Aorta (tissue), 5 donors: ENCODE measurements around the gene C16orf54. TPM values are rescaled to one million over a fixed set of nuclear protein-coding genes. Genes with fewer than 3 reads are reported as not detected.
A peak's percentile ranks its signal among the peaks of the same experiment; 100 is the strongest.
"Not testable (repeated sequence)": the region's sequence is repeated elsewhere in the genome, so short reads cannot be mapped to it uniquely, and the experiment has no call there.

ENCODE experiments used
- ATAC-seq: fragments of 200-7000 bp; cut with Tn5 transposase; one replicate; pipeline ENCODE4 v1.9.1; 2022; ENCODE audit warnings: moderate library complexity; ENCODE audit not compliant: low FRiP score
- DNase-seq, 2 donors: peaks; one replicate each; pipeline ENCODE4 v3.0.0-alpha.2; 2020
- H3K27ac ChIP-seq, 2 donors: one replicate each; pipeline ENCODE4 v1.5.1; 2013; ENCODE audit warnings: low read length in 2 of 2, mild to moderate bottlenecking in 2 of 2, moderate library complexity in 2 of 2, control low read depth in 1 of 2, inconsistent platforms in 1 of 2, low read depth in 1 of 2
- H3K27me3 ChIP-seq, 2 donors: one replicate each; pipeline ENCODE4 v1.6.1; 2013; ENCODE audit warnings: control low read depth in 1 of 2, low read length in 1 of 2, mild to moderate bottlenecking in 1 of 2, moderate library complexity in 1 of 2; ENCODE audit not compliant: insufficient read depth in 2 of 2, control insufficient read depth in 1 of 2
- H3K36me3 ChIP-seq, 2 donors: one replicate each; pipeline ENCODE4 v1.6.1; 2013; ENCODE audit warnings: control low read depth in 1 of 2, low read length in 1 of 2, mild to moderate bottlenecking in 1 of 2; ENCODE audit not compliant: insufficient read depth in 2 of 2, control insufficient read depth in 1 of 2
- H3K4me1 ChIP-seq, 2 donors: one replicate each; pipeline ENCODE4 v1.6.1; 2013; ENCODE audit warnings: low read length in 2 of 2, control low read depth in 1 of 2, mild to moderate bottlenecking in 1 of 2, moderate library complexity in 1 of 2; ENCODE audit not compliant: insufficient read depth in 2 of 2, control insufficient read depth in 1 of 2
- H3K4me3 ChIP-seq, 2 donors: one replicate each; pipeline ENCODE4 v1.5.1; 2013; ENCODE audit warnings: low read length in 2 of 2, control low read depth in 1 of 2, mild to moderate bottlenecking in 1 of 2
- H3K9me3 ChIP-seq: one replicate; pipeline ENCODE4 v1.6.1; 2013; ENCODE audit warnings: mild to moderate bottlenecking, low read length; ENCODE audit not compliant: control insufficient read depth
- WGBS, 2 donors: extraction: QIAGEN DNeasy Blood & Tissue Kit; methylation state at CpG; one replicate each; pipeline ENCODE4 v1.1.7; 2013; 5-methylcytosine and 5-hydroxymethylcytosine counted together
- intact Hi-C, 2 donors: fragments of 100-400 bp; cut with DNase I; formaldehyde crosslinking; loops; one replicate each; pipeline versions ENCODE4 v1.14.2 to v1.15.0; 2022
- polyA plus RNA-seq, 2 donors: library from polyadenylated mRNA; stranded (reverse); fragments of 200-250 nt; gene quantifications; one replicate each; pipeline ENCODE4 v1.2.3, GENCODE V29; 2013
- total RNA-seq, 2 donors: library from RNA; stranded (reverse); fragmentation: NEBNext Ultra II Directional; extraction: Animal tissue kit (Norgen Biotek cat#: 25700); gene quantifications; one replicate each; pipeline ENCODE4 v1.2.1, GENCODE V29; 2021
- donor health status: healthy with polysubstance abuse.
- donor health status: Bipolar disorder and iron deficiency.
- donor health status: DM: no; HTN: no; CAD: no.
- donor health status: DM: no; HTN: no; CAD: no.
- donor health status: DM: yes; HTN: yes; CAD: no.

Gene C16orf54
- total and polyA plus RNA-seq, 4 donors: 0.28 to 3.1 (median 1.9) TPM

DNA sequence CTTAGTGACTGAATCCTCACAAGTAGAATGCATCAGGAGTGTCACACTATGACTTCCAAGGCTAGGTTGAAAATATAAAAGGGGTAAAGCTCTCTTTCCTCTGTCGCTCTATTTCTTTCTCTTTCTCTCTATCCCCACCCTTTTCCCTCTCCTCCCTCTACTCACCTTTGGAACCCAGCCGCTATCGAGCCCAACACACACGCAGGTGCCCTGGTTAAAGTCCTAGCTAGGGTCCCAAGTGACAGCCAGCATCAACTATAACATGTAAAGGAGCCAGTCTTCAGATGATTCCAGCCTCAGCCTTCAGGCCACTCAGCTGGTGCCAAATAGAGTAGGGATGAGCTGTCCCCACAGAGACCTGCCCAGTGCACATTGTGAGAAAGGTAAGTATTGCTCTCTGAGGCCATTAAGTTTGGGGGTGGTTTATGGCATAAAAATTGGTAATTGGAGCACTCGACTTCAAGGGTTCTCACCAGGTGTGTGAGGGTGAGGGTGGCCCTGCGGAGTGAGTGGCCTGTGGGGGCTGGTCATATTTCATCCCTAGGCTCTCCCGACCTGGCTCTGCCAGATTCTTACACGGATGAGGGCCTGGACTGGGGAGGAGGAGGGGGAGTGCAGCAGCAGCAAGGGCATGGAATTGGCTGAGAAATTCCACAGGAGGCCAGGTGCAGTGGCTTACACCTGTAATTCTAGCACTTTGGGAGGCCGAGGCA, 14.9 kb upstream of the C16orf54 start:
- ATAC-seq: no peak
- no peaks in the 10 kb centered on the region for H3K36me3 ChIP-seq
- 86 to 87% methylated on average over 9 of the region's 9 CpGs for WGBS, 2 donors
- H3K27ac ChIP-seq: no peak overlapping the region
- no peak for DNase-seq
- H3K9me3 ChIP-seq: no peaks in the 10 kb centered on the region
- no peak overlapping the region for H3K4me3 ChIP-seq
- intact Hi-C loops: no loop called here
- no peaks in the 10 kb centered on the region for H3K4me1 ChIP-seq
- no peaks in the 10 kb centered on the region for H3K27me3 ChIP-seq

DNA sequence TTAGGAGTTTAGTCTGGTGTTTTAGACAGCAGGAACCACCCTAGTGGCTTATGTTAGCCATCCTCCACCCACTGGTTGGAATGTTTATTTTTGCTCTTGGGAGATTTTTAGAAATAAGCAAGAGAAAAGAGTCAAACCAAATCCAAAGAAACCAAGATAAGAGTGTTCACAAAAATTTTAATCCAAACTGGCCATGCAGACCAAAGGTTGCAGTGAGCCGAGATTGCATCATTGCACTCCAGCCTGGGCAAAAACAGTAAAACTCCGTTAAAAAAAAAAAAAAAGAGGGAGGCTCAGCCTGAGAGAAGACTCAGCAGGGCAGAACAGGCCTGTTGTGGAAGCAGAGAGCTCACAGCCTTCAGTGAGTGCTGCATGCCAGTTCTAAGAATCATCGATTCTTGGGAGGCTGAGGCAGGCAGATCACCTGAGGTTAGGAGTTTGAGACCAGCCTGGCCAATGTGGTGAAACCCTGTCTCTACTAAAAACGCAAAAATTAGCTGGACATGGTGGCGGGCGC, 12.2 kb upstream of the C16orf54 start:
- H3K27ac ChIP-seq: no peak overlapping the region
- intact Hi-C loops: no loop called here
- H3K9me3 ChIP-seq: no peaks in the 10 kb centered on the region
- H3K4me1 ChIP-seq: no peaks in the 10 kb centered on the region
- peak; percentile 57 for ATAC-seq
- no peaks in the 10 kb centered on the region for H3K27me3 ChIP-seq
- H3K4me3 ChIP-seq: no peak overlapping the region
- DNase-seq: peak in 1 of 2 donors; percentile 58
- 44 to 46% methylated on average over 6 of the region's 6 CpGs for WGBS, 2 donors
- H3K36me3 ChIP-seq: no peaks in the 10 kb centered on the region

DNA sequence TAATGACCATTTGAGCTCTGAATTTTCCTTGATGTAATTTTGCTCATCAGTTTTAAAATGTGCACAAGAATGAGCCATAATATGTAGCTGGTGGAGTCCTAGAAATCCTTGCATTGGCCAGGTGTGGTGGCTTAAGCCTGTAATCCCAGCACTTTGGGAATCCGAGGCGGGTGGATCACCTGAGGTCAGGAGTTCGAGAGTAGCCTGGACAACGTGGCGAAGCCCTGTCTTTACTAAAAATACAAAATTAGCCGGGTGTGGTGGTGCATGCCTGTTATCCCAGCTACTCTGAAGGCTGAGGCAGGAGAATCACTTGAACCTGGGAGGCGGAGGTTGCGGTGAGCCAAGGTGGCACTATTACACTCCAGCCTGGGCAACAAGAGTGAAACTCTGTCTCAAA, 11.3 kb upstream of the C16orf54 start:
- H3K4me1 ChIP-seq, intact Hi-C loops, H3K27me3 ChIP-seq, H3K36me3 ChIP-seq, DNase-seq, H3K4me3 ChIP-seq, H3K9me3 ChIP-seq, ATAC-seq, H3K27ac ChIP-seq: not testable (repeated sequence)
- 73 to 77% methylated on average over 8 of the region's 8 CpGs for WGBS, 2 donors

DNA sequence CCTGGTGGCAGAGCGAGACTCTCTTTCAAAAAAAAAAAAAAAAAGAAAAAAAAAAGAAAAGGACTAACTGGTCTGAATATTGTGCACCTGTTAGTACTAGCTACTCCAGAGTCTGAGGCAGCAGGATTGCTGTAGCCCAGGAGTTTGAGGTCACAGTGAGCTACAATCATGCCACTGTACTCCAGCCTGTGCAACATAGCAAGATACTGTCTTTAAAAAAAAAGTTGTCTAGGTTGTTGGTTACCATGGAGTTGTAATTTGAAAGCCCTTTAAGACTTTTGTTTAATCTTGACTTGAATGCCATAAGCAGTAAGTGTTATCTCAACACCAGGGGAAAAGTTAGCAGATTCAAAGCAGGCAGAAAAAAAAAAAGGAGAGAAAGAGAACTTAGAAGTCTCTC, 10.9 kb upstream of the C16orf54 start:
- H3K4me1 ChIP-seq: no peaks in the 10 kb centered on the region
- intact Hi-C loops: no loop called here
- WGBS, 2 donors: 77 to 85% methylated on average over 1 of the region's 1 CpG
- no peak overlapping the region for H3K4me3 ChIP-seq
- no peak overlapping the region for H3K27ac ChIP-seq
- no peak for DNase-seq
- ATAC-seq: no peak
- H3K9me3 ChIP-seq: no peaks in the 10 kb centered on the region
- H3K36me3 ChIP-seq: no peaks in the 10 kb centered on the region
- no peaks in the 10 kb centered on the region for H3K27me3 ChIP-seq

DNA sequence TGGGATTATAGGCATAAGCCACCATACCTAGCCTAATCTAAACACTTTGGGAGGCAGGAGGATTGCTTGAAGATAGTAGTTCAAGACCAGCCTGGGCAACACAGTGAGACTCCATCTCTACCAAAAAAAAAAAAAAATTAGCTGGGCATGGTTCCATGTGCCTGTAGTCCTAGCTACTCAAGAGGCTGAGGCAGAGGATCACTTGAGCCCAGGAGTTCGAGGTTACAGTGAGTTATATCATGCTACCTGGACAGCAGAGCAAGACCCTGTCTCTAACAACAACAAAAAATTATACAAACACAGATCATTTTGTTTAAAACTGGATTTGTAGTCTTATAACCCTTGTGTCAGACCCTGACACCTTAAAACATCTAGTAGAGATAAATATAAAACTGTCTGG, 7.7 kb upstream of the C16orf54 start:
- H3K4me1 ChIP-seq: no peaks in the 10 kb centered on the region
- 78 to 80% methylated on average over 1 of the region's 1 CpG for WGBS, 2 donors
- H3K36me3 ChIP-seq: no peaks in the 10 kb centered on the region
- no peaks in the 10 kb centered on the region for H3K27me3 ChIP-seq
- intact Hi-C loops: no loop called here
- H3K27ac ChIP-seq: no peak overlapping the region
- no peak overlapping the region for H3K4me3 ChIP-seq
- no peak for ATAC-seq
- no peaks in the 10 kb centered on the region for H3K9me3 ChIP-seq
- DNase-seq: no peak

DNA sequence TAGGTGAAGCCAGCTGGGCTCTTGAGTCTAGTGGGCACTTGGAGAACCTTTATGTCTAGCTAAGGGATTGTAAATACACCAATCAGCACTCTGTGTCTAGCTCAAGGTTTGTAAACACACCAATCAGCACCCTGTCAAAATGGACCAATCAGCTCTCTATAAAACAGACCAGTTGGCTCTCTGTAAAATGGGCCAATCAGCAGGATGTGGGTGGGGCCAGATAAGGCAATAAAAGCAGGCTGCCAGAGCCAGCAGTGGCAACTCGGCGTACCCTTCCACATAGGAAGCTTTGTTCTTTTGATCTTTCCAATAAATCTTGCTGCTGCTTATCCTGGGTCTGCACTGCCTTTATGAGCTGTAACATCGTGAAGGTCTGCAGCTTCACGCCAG, 3.0 kb upstream of the C16orf54 start:
- not testable (repeated sequence) for H3K36me3 ChIP-seq, DNase-seq, H3K27me3 ChIP-seq, H3K4me1 ChIP-seq, H3K4me3 ChIP-seq, H3K27ac ChIP-seq, ATAC-seq, H3K9me3 ChIP-seq
- 77 to 83% methylated on average over 4 of the region's 4 CpGs for WGBS, 2 donors
- intact Hi-C loops: loop anchor here in 1 of 2 donors (5.0 kb wide), 1 partner anchor 259 kb away; no protein-coding TSS in a partner anchor

DNA sequence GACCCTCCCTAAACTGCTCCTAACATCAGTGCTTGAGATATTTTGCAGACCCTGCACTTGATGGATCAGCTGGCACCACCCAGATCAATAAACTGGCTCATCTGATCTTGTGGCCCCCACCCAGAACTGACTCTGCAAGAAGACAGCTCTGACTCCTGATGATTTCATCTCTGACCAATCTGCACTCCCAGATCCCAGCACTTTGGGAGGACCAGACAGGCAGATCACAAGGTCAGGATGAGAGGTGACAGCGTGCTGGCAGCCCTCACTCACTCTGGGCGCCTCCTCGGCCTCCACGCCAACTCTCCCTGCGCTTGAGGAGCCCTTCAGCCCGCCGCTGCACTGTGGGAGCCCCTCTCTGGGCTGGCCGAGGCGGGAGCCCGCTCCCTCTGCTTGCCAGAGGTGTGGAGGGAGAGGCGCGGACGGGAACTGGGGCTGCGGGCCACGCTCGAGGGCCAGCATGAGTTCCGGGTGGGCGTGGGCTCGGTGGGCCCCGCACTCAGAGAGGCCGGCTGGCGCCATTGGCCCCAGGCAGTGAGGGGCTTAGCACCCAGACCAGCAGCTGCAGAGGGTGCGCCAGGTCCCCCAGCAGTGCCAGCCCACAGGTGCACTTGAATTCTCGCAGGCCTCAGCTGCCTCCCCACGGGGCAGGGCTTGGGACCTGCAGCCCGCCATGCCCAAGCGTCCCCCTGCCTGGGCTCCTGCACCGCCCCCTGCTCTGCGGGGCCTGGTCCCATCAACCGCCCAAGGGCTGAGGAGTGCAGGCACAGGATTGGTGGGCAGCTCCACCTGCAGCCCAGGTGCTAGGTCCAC, 2.4 kb upstream of the C16orf54 start:
- no peaks in the 10 kb centered on the region for H3K4me1 ChIP-seq
- no peak overlapping the region for H3K4me3 ChIP-seq
- no peak overlapping the region for H3K27ac ChIP-seq
- WGBS, 2 donors: 94 to 95% methylated on average over 18 to 30 of the region's 30 CpGs
- peak in 1 of 2 donors; percentile 32 for DNase-seq
- H3K9me3 ChIP-seq: no peaks in the 10 kb centered on the region
- intact Hi-C loops: loop anchor here in 1 of 2 donors (5.0 kb wide), 1 partner anchor 259 kb away; no protein-coding TSS in a partner anchor
- no peak for ATAC-seq
- H3K27me3 ChIP-seq: no peaks in the 10 kb centered on the region
- no peaks in the 10 kb centered on the region for H3K36me3 ChIP-seq

DNA sequence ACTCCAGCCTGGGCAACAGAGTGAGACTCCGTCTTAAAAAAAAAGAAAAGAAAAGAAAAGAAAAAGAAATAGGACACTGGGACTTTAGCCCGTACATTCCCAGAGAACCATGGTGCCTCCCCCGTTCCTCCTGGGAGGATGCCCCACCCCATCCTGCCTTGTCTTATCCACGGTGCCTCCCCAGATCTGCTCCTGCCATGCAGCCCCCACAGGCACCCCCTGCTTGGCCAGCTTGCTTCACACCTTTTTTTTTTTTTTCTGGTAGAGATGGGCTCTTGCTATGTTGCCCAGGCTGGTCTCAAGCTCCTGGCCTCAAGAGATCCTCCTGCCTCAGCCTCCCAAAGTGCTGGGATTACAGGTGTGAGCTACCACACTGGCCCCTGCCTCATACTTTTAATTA, 728 bp upstream of the C16orf54 start:
- WGBS, 2 donors: 68 to 76% methylated on average over 4 of the region's 4 CpGs
- peak in 1 of 2 donors; percentile 39 for DNase-seq
- H3K9me3 ChIP-seq, ATAC-seq, H3K4me1 ChIP-seq, H3K4me3 ChIP-seq, H3K36me3 ChIP-seq, H3K27ac ChIP-seq, H3K27me3 ChIP-seq: not testable (repeated sequence)
- intact Hi-C loops: loop anchor here in 1 of 2 donors (5.0 kb wide), 1 partner anchor 261 kb away; no protein-coding TSS in a partner anchor
